ENCODE data around the gene TPM2.

- TF ChIP-seq, protein P1, sequence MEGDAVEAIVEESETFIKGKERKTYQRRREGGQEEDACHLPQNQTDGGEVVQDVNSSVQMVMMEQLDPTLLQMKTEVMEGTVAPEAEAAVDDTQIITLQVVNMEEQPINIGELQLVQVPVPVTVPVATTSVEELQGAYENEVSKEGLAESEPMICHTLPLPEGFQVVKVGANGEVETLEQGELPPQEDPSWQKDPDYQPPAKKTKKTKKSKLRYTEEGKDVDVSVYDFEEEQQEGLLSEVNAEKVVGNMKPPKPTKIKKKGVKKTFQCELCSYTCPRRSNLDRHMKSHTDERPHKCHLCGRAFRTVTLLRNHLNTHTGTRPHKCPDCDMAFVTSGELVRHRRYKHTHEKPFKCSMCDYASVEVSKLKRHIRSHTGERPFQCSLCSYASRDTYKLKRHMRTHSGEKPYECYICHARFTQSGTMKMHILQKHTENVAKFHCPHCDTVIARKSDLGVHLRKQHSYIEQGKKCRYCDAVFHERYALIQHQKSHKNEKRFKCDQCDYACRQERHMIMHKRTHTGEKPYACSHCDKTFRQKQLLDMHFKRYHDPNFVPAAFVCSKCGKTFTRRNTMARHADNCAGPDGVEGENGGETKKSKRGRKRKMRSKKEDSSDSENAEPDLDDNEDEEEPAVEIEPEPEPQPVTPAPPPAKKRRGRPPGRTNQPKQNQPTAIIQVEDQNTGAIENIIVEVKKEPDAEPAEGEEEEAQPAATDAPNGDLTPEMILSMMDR (IDR thresholded peaks at IDR 0.05), result no peak
- no peak for TF ChIP-seq POLR2AphosphoS5 (IDR thresholded peaks at IDR 0.05)
- no peak for TF ChIP-seq POLR2A (IDR thresholded peaks at IDR 0.05)
- no peak for TF ChIP-seq EP300 (IDR thresholded peaks at IDR 0.05; ENCODE audit: low read depth)
Measured at GRCh38 chr9:35653611-35654010, 36.1 kb downstream of the TPM2 start.
